Sigmoid colon (tissue), 4 donors: ENCODE data around the gene ZNF652.

Experiments used
- CTCF ChIP-seq, 4 experiments: fragments of 450-650 bp in 3 of 4; fragments of 200-600 bp in 1 of 4; IDR thresholded peaks; one replicate each; pipeline ENCODE4 v1.5.1; 2016 to 2019; ENCODE audit warnings: antibody characterized with exemption in 4 of 4, mild to moderate bottlenecking in 3 of 4, moderate library complexity in 2 of 4
- EP300 ChIP-seq, 4 donors: sonication (generic); formaldehyde crosslinking; IDR thresholded peaks; one replicate each; pipeline ENCODE4 v1.6.1; 2017; ENCODE audit warnings: antibody characterized with exemption in 4 of 4
- POLR2A ChIP-seq, 2 donors: fragments of 450-650 bp; IDR thresholded peaks; one replicate each; pipeline ENCODE4 v1.6.1; 2016; ENCODE audit warnings: antibody characterized with exemption in 2 of 2, mild to moderate bottlenecking in 2 of 2, moderate library complexity in 2 of 2
- POLR2AphosphoS5 ChIP-seq, 4 donors: sonication (generic); formaldehyde crosslinking; IDR thresholded peaks; one replicate each; pipeline ENCODE4 v1.6.1; 2017; ENCODE audit warnings: antibody characterized with exemption in 4 of 4

- TF ChIP-seq POLR2A (IDR thresholded peaks at IDR 0.05) (no peak), EP300 (IDR thresholded peaks at IDR 0.05) (no peak), CTCF (IDR thresholded peaks at IDR 0.05) (no peak), POLR2AphosphoS5 (IDR thresholded peaks at IDR 0.05) (no peak)
These were observed 18.8 kb downstream of the ZNF652 start for GRCh38 chr17:49343273-49343672.
